Breast epithelium (tissue), 3 donors: ENCODE results near the gene SLC26A11.

Experiments
- CTCF ChIP-seq, 3 donors: fragments of 450-650 bp; IDR thresholded peaks; one replicate each; pipeline ENCODE4 v1.5.1; 2016 to 2017; ENCODE audit warnings: antibody characterized with exemption in 3 of 3, mild to moderate bottlenecking in 3 of 3, moderate library complexity in 3 of 3
- POLR2A ChIP-seq: fragments of 450-650 bp; IDR thresholded peaks from one replicate; pipeline ENCODE4 v1.6.1; 2016; ENCODE audit warnings: antibody characterized with exemption, mild to moderate bottlenecking, moderate library complexity

- TF ChIP-seq CTCF (IDR thresholded peaks at IDR 0.05) (no peak), POLR2A (no peak)
Observed at GRCh38 chr17:80289616-80290015, 69.4 kb downstream of the SLC26A11 start.
